Tibial nerve (tissue), 3 donors: ENCODE data around the gene IZUMO1.

Source experiments
- POLR2A ChIP-seq, 2 donors: fragments of 450-650 bp; IDR thresholded peaks; one replicate each; pipeline ENCODE4 v1.6.1; 2017; ENCODE audit warnings: antibody characterized with exemption in 2 of 2, mild to moderate bottlenecking in 2 of 2, moderate library complexity in 2 of 2
- TF ChIP-seq, protein P1 (sequence below), 5 experiments: fragments of 200-600 bp in 3 of 5; fragments of 450-650 bp in 2 of 5; sonication (generic) in 3 of 5; IDR thresholded peaks; one replicate each; pipeline ENCODE4 v1.5.1; 2016 to 2019; ENCODE audit warnings: antibody characterized with exemption in 5 of 5, mild to moderate bottlenecking in 3 of 5, moderate library complexity in 2 of 5

DNA sequence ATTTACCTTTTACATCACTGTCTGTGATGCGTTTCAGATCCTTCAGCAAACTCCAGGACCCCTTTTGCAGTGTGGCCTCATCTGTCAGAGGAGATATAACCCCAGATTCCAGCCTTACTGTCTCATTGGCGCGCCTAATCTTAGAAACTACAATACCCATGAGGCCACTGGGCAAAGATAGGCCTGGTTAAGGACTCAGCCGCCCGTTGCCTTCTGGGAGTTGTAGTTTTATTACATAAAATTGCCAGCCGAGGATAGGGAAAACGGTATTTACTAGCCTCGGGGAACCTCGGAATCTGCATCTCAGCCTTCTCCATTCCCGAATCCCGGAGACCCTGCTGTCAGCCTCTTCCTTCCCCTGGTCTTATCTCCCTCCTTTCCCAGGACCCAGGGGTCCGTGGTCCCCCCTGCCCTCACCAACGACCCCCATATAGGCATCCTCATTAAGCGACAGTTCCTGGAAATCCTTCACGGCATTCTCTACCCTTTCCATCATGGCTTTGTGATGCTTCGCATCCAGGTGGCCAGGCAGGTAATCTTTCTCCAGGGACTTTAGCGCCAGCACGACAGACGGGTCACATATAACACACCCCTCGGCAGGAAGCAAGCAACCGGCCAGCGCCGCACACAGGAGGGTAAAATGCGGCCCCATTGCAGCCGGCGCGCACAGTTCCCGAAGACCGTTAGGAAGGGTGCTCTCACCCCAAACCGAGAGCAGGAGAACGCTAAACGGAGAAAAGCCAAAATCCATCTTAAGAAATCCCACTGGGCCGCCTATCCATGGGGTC lies 1.3 kb downstream of the IZUMO1 start:
- TF ChIP-seq, protein P1, sequence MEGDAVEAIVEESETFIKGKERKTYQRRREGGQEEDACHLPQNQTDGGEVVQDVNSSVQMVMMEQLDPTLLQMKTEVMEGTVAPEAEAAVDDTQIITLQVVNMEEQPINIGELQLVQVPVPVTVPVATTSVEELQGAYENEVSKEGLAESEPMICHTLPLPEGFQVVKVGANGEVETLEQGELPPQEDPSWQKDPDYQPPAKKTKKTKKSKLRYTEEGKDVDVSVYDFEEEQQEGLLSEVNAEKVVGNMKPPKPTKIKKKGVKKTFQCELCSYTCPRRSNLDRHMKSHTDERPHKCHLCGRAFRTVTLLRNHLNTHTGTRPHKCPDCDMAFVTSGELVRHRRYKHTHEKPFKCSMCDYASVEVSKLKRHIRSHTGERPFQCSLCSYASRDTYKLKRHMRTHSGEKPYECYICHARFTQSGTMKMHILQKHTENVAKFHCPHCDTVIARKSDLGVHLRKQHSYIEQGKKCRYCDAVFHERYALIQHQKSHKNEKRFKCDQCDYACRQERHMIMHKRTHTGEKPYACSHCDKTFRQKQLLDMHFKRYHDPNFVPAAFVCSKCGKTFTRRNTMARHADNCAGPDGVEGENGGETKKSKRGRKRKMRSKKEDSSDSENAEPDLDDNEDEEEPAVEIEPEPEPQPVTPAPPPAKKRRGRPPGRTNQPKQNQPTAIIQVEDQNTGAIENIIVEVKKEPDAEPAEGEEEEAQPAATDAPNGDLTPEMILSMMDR (IDR thresholded peaks at IDR 0.05), result no peak
- no peak for TF ChIP-seq POLR2A (IDR thresholded peaks at IDR 0.05)
